Activated CD4-positive, alpha-beta T cell treated with anti-CD3 and anti-CD28 coated beads for 48 hours (primary cell): ENCODE results near the gene APOL3.
A peak's percentile ranks its signal among the peaks of the same experiment; 100 is the strongest.
"Not testable (repeated sequence)": the region's sequence is repeated elsewhere in the genome, so short reads cannot be mapped to it uniquely, and the experiment has no call there.

Experiments used
- DNase-seq: peaks from one replicate; pipeline ENCODE4 v3.0.0-alpha.2; 2020

The APOL3 gene

DNA sequence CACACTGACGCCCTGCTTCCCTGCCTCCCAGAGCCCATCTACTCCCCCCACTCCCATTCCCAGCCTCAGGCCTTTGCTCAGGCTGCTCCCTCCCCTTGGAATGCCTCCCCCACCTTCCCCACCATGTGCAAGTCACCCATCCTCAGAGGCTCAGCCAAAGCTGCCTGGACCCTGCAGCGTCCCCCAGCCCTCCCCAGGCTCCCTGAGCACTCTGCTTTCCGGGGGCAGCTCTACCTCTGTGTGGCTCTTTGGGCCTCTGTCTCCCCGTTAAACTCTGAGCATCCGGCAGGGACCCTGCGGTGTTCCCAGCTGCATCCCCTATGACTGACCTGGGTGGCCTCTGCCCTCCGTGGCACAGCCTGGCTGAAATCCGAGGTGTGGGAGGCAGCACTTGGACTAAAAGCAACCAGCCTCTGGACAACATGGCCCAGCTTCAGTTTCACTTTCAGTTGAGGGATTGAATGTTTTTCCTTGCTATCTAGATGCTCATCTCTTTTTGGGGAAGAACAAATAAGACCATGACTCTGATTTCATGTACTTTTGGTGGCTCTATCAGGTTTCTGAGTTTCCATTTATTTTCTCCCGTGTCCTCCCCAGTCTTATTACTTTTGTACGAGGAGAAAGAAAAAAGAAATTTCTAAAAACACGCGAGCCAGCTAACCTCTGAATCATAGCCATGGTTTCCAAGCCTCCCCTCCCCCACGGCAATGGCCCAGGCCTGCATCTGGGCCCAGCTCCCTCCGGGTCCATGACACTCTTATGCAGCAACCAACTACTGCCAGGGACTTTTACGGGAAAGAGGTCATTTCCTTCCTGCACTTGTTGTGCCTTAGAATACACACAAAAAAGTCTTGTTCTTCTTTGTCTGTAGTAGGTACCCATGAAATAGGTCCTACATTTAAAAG is 3.8 kb downstream of the APOL3 start:
- peak; percentile 87 for DNase-seq

DNA sequence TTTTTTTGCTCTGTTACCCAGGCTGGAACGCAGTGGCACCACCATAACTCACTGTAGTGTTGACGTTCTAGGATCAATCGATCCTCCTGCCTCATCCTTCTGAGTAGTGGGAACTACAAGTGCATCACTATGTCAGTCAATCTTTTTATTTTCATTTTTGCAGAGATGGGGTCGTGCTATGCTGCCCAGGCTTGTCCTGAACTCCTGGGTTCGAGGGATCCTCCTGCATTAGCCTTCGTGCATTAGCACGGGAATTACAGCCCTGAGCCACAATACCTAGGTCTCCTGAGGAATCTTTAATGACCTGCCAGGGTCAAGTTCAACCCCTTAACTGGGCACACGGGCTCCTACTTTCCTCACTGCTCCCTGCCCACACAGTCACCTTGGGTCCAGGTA is 4.4 kb downstream of the APOL3 start:
- no peak for DNase-seq

DNA sequence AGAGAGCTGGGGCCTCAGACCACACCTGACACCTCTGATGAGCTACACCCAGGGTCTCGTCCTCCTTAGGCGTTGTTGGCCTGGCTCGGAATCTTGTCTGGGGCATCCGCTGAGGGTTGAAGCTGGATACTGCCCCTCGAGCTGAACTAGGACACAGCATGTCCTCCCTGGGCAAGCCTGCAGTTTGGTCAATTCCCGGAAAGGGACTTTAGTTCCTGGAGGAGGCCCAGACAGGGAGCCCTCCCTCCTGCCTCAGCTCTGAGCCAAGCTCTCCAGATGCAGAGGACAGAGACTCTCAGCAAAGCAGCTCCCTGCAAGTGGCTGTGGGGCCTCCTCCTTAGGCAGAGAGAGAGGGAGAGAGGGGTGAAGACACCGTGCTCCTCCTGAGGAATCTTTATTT is 4.9 kb downstream of the APOL3 start:
- no peak for DNase-seq

DNA sequence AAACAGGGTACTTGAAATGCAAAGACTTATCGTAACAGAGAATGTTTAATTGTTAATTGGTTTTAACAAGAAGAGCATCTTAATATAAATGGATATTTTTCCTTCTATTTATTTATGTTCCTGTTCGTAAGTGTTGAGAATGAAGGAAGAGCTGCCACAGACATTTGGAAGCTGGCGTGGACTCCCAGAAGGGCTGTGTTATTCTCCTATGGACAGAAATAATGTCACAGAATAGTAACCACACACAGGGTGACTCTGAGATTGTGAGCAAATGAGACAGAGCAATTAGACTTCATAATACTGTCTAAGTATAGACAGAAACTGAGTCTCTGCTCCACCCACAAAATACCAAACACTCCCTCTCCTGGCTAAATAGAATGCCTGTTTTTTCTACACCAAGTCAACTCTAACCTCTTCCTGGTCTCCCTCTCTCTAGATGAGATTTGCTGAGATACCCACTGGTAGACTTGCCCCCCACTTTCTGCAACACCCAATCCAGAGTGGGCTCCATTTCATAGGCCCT is 6.1 kb downstream of the APOL3 start:
- no peak for DNase-seq

DNA sequence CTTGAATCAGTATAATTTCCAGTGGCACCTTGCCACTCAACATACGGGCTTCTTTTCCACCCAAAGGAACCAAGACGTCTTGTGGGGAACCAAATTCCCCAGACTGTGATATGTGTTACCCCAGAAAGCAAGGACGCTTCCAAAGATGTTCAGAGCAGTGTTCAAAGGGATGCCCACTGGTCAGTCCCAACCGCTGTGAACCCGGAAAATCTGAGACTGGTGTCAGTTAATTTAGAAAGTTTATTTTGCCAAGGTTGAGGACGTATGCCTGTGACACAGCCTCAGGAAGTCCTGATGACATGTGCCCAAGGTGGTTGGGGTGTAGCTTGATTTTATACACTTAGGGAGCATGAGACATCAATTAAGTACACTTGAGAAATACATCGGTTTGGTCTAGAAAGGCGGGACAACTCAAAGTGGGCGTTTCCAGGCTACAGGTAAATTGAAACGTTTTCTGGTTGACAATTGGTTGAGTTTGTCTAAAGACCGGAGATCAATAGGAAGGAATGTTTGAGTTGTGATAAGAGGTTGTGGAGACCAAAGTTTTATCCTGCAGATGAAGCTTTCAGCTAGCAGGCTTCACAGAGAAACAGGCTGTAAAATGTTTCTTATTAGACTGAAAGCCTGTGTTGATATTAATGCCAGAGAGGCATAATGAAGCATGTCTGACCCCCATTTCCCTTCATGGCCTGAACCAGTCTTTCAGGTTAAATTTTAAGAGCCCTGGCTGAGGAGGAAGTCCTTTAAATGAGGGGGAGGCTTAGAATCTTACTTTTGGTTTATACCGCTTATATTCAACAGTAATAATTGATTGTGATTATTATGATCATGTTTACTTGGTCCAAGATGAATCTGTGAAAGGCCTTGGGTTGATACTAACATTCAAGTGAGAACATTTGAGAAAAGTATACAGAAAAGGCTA is 6.8 kb downstream of the APOL3 start:
- DNase-seq: no peak

DNA sequence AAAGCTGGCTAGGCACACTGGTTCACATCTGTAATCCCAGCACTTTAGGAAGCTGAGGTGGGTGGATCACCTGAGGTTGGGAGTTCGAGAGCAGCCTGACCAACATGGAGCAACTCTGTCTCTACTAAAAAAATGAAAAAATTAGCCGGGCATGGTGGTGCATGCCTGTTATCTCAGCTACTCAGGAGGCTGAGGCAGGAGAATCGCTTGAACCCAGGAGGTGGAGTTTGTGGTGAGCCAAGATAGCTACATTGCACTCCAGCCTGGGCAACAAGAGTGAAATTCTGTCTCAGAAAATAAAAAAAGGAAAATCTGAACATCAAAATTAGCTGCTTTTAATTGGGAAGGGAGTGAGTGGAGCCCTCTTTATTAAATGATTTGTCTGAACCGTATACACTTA is 7.7 kb downstream of the APOL3 start:
- not testable (repeated sequence) for DNase-seq

DNA sequence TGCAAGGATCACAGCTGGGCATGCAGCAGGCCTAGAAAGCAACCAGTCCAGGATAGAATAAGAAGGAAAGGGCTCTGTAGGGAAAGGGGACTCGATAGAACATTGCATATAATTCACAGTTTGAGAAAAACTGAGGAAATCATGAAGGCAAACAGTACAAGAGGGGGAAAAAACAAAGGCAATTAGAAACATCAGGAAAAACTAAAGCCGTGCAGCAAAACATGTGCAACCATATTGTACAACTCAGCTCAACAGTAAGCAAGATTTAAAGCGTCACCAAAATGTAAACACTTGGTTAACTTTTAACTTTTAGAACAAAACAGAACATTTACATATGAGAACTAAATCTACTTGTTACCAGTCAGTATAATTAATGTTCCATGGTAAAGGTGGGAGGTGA is 8.5 kb downstream of the APOL3 start:
- DNase-seq: no peak

DNA sequence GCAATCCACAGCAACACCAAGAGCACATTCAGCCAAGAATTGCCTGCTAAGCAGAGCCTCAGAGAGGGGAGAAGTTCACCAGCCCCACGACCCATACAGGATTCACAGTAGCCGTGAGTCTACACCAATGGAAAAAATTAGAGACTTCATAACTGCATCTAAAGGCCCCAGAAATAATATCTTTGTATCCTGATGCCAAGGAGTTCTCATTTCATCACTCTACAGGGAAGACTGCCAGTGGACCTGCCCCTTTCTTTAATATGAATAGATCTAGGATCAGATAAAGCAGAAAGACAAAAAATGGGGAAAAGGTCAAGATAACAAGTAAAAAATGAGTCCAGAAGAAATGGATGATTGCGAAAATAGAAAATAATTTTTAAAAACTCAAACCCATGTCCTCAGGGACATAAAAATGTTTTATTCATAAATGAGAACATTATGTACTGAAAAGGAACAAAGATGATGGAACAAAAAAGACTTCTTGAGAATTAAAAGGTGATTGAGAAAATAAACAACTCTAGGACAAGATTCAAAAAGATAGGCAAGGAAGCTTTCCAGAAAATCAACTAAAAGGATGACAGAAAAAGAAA is 9.5 kb downstream of the APOL3 start:
- no peak for DNase-seq

DNA sequence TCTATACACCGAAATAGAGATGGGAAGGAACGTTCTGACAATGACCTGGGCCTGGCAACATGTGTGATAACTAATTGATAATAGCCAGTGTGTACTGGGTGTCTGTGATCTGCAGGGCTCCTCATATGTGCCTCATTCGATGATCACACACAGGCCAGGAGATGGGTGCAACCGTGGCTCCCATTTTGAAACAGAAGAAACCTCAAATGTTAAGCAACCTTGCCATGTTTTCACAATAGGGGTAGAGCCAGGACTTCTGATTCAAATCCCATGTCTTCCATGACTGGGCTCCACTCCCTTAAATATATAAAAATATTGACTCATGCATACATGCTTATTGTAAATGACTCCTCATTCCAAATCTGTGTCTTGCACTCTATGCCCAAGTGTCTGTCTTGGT is 11.1 kb downstream of the APOL3 start:
- no peak for DNase-seq

DNA sequence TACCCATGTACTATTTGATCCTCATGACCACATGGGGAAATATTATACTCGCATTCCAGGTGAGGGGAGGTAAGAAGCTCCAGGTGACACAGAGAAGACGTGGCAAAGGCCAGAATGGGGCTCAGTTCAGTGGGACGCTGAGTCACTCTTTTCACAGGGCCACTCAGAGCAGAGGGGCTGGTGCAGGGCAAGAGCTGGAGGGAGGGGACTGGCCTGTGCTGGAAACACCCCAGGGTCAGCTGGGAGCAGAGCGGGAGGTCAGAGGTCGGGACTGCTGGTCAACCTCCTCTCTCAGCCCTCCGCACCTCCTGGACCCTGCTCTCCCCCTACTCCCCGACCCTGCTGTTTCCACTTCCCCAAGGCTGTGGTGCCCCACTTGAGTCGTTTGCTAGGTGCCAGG is 12.1 kb downstream of the APOL3 start:
- DNase-seq: no peak

DNA sequence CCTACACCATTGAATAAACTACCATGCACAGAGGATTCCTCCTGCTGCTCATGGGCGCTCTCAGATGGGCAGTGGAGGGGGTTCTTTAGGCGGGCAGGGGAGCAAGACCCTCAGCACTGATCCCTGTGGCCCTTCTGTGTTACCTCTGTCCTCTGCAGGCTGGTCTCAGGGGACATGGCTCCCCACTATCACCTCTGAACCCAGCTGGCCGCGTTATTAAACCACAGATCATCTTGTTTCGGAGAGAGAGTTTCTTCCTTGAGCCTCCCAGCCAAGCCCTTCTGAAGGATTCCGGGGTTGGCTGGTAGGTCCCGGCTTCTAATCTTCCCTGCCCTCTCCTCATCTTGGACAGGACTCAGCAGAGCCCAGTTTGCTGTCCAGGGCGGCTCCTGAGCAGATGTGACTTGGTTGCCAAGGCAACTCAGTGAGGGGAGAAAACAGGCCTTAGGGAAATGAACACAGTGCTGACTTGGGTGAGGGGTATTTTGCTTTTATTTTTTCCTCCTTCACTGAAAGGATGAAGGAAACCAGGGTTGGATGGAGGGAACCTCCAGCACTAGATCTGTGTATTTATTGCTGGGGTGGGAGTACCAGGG is 13.3 kb downstream of the APOL3 start:
- DNase-seq: no peak

DNA sequence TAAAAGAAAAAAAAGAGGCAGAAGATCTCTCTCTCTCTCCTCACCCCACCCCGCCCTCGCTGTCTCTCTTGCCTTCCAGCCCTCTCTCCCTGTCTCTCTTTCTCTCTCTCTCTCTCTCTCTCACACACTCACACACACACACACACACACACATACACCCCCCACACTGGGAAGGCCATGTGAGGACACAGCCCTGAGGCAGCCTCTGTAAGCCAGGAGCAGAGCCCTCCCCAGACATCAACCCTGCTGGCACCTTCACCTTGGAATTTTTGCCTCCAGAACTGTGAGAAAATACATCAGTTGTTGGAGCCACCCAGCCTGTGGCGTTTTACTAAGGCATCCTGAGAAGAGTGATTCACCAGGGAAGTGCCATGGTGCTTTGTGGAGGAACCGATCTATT is 14.7 kb downstream of the APOL3 start:
- no peak for DNase-seq

DNA sequence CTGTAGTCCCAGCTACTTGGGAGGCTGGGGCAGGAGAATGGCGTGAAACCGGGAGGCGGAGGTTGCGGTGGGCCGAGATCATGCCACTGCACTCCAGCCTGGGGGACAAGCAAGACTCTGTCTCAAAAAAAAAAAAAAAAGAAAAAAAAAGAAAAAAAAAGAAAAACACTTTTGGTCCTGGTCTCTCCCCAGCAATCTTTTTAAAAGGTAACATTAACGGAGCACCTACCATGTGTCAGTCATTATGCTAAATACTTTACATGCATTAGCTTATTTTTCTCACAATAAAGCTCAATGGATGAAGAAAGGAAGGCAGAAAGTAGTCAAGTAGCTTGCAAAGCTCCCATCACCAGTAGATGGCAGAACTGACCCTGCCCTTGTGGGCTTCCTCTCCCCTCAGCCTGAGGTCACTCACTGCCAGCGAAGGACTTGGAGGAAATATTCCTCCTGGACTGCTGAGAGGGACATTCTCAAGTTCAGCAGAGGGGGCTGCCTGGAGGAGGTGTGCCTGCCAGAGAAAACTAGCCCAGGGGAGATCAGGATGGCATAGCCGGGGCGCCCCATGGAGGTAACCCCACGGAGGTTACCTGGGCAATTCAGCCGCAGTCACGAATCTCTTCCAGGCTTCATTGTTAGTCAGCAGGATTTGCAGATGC is 15.5 kb downstream of the APOL3 start:
- DNase-seq: peak; percentile 39

DNA sequence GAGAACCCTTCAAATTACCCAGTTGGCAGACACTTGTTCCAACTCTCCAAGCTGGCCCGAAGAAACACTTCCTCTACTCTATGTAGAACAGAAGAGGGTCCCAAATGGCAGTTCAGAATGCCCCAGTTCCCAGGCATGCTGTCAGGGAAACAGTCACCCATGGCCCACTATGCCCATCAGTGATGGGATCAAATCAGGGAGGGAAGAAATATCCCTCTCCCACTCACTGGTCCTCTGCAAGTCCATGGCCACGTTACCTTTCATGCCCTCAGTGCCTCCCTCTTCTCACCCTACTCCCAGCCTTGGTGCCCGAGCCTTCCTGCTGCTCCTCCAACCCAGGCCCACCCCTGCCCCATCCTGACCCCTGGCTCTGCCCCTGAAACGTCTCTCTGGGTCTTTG is 16.6 kb downstream of the APOL3 start:
- no peak for DNase-seq

DNA sequence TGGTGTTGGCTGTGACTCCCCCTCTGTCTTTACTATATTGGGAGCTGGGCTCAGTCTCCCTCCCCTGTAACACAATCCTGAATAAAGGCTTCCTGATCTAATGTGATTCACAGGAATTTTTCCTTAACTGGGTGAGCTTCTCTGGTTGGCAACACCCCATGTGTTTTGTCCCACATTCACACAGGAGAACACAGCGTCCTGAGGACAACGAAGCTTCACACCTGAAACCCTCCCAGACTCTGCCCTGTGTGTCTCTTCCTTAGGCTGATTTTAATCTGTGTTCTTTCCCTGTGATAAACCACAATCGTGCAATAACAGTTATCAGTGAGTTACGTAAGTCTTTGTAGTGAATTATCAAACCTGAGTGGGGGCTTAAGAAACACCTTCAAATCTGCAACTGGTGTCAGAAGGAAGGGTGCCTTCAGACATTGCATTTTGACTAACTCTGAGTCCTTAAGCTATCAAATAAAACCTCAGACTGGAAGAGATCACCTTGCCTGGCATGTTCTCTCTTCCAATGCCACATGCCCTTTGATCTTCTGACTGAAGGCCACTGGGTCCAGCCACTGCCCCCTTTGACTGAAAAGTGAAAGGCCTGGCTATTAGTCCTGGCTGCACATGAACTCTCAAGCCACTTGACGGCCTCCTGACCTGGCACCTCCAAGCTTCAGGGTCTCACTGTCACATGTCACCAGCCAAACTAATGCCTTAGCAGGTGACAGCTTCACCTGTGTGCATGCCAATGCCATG is 17.3 kb downstream of the APOL3 start:
- no peak for DNase-seq

DNA sequence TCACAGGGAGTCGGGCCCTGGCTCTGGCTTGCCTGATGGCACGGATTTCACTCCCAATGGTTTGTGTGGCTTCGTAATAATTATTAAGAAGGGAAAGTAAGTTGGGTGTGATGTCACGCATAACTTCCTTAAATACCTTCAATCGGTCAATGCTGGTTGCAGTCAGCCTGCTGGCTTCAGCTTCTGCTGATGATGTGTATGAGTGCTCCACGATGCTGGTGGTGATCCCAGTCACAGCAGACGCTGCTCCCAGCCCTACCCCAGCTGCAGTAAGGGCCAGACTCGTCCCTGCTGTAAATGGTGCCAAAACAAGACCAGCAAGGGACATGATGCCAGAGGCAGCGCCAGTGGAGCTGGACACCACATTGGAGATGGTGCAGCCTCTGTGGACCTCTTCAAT is 19.1 kb downstream of the APOL3 start:
- no peak for DNase-seq

DNA sequence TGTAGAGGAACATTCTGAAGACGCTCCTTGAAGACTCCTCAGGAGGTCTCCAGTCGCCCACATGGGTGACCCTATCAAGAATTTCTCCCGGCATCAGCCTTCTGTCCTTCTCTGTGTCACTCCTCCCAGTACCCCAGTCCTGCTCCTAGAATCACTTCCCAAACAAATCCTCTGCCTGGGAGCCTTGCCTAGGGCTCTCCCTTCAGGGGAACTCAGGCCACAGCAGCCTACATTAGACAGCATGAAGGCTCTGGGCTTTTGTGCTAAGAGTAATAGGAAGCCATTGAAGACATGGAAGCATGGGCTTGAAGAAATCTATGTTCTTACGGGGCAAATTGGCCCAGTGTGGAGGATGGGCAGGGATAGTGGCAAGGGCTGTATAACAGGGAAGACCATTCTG is 21.8 kb downstream of the APOL3 start:
- not testable (repeated sequence) for DNase-seq

DNA sequence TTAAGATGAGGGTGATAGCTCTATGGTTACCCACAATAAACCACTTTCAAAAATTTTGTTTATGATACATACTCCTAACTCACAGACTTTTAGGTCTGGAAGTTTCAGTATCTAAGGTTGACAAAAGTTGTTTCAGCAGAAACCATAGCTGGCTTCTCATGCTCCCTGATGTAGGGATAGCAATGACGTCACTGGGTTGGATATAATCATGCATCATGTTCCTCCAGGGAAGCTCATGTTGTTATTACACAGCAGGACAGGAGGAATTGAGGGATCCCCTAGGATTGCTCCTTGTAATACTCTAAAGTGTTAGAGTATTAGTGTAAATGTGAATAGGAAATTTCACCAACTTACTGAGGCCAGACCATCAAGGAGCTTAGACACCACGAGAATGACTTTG is 23.6 kb downstream of the APOL3 start:
- no peak for DNase-seq

DNA sequence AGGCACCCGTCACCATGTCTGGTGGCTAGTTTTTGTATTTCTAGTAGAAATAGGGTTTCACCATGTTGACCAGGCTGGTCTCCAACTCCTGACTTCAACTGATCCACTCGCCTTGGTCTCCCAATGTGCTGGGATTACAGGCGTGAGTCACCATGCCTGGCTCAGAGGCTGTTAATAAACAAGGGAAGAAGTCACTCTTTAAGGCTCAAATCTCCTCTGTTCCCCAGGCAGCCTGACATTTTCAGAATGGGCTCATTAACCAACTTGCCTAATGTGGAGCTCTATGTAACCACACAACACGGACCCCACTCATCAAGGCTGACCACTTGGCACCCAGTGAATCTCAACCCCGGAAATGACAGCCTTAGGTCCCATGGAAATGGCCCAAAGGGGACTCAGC is 24.1 kb downstream of the APOL3 start:
- DNase-seq: no peak

DNA sequence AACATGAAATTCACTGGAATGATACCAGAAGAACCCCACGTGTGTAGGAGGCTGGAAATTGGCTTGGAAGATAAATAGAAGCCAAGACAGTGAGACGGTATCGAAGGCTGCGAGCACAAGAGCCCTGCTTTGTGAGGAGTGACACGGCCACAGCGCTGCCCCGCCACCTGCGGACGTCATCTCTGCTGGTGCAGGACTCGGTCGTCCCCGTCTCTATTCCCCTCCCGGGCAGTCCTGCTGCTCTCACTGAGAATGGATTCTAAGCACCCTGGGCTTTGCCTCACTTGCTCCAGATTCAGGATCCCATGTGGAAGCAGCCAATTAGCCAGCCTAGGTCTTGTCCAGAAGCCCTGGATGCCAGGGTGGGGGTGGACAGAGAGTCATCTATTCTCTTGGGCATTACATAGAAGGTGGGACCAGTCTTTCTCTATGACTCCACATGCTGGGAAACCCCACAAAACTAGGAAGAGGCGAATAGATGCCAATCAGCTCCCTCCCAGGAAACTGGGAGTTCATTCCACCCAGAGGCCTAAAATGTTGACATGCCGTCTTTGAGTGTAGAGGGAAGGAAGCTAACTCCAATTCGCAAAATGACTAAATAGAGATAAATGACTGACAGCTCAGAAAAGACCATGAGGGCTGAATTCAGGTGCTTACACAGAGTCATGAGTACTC is 25.1 kb downstream of the APOL3 start:
- no peak for DNase-seq

DNA sequence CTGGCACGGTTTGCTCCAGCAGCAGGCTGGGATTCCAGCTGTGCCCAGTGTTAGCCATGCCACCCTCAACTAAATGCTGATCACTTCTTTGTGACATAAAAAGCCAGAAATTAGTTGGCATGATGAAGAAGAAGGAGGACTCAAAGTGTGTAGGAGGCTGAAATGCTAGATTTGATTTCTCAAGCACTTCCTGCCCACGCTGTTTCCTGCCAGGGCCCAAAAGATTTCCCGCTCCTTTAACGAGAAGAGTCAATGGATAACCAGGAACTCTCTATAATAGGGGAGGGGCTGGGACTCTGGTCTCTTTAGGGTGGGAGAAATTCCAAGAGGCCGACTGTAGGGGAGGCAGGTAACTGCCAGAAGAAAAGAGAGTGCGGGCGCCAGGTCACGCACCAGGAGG is 26.4 kb downstream of the APOL3 start:
- no peak for DNase-seq
